Urinary bladder (tissue), 4 donors: ENCODE measurements around the gene GTF3C2. TPM values are rescaled to one million over a fixed set of nuclear protein-coding genes. Genes with fewer than 3 reads are reported as not detected.
"Not testable (repeated sequence)": the region's sequence is repeated elsewhere in the genome, so short reads cannot be mapped to it uniquely, and the experiment has no call there.

ENCODE experiments used
- DNase-seq: peaks from one replicate; pipeline ENCODE4 v3.0.0-alpha.2; 2015; ENCODE audit errors: extremely low spot score
- H3K27ac ChIP-seq: one replicate; pipeline ENCODE4 v1.5.1; 2013; ENCODE audit warnings: low read depth, mild to moderate bottlenecking, moderate library complexity
- H3K36me3 ChIP-seq: one replicate; pipeline ENCODE4 v1.6.1; 2013; ENCODE audit warnings: mild to moderate bottlenecking, moderate library complexity; ENCODE audit not compliant: insufficient read depth
- H3K4me1 ChIP-seq: one replicate; pipeline ENCODE4 v1.6.1; 2013; ENCODE audit warnings: mild to moderate bottlenecking, moderate library complexity; ENCODE audit not compliant: insufficient read depth
- H3K4me3 ChIP-seq: one replicate; pipeline ENCODE4 v1.5.1; 2013; ENCODE audit warnings: low read depth, low read length
- WGBS: extraction: QIAGEN DNeasy Blood & Tissue Kit; methylation state at CpG from one replicate; pipeline ENCODE4 v1.1.7; 2013; 5-methylcytosine and 5-hydroxymethylcytosine counted together
- polyA plus RNA-seq: library from polyadenylated mRNA; stranded (reverse); fragments of 200-250 nt; gene quantifications from one replicate; pipeline ENCODE4 v1.2.3, GENCODE V29; 2013
- total RNA-seq: library from RNA; depleted of rRNA; stranded (reverse); fragments of >200 nt; gene quantifications from one replicate; pipeline ENCODE4 v1.2.3, GENCODE V29; 2014
- donor health status: healthy with polysubstance abuse.
- donor health status: healthy.

Gene GTF3C2
- total and polyA plus RNA-seq, 2 donors = 29.9 to 37.7 TPM

DNA sequence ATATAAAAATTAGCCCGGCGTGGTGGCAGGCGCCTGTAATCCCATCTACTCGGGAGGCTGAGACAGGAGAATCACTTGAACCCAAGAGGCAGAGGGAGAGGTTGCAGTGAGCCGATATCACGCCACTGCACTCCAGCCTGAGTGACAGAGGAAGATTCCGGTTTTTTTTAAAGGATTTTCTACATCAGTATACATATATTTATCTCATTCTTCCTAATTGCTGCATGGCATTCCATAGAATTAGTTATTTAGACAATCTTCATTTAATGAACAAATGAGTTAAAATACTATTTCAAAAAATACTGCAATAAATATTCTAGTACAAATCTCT is 2.0 kb downstream of the GTF3C2 start:
- no peak overlapping the region for H3K4me3 ChIP-seq
- H3K4me1 ChIP-seq = peaks cover 2% of the 10 kb centered on the region
- no peak overlapping the region for H3K27ac ChIP-seq
- 86% methylated on average over 7 of the region's 7 CpGs for WGBS
- no peak for DNase-seq
- no peaks in the 10 kb centered on the region for H3K36me3 ChIP-seq

GRCh38 chr2:27353762-27354596 is 2.6 kb downstream of the GTF3C2 start:
- H3K27ac ChIP-seq = no peak overlapping the region
- no peak overlapping the region for H3K4me3 ChIP-seq
- peaks cover 2% of the 10 kb centered on the region for H3K4me1 ChIP-seq
- no peak for DNase-seq
- 74% methylated on average over 7 of the region's 7 CpGs for WGBS
- H3K36me3 ChIP-seq = no peaks in the 10 kb centered on the region

DNA sequence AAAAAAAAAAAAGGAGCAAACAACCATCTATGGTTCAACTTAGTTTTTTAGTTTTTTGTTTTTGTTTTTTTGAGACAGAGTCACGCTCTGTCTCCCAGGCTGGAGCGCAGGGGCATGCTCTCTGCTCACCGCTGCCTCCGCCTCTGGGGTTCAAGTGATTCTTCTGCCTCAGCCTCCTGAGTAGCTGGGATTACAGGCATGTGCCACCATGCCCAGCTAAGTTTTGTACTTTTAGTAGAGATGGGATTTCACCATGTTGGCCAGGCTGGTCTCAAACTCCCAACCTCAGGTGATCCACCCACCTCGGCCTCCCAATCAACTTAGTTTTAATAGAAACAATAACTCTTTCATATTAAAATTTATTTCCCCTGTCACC is 3.2 kb downstream of the GTF3C2 start:
- 95% methylated on average over 5 of the region's 5 CpGs for WGBS
- H3K4me3 ChIP-seq = not testable (repeated sequence)

GRCh38 chr2:27351802-27352598 is 4.6 kb downstream of the GTF3C2 start:
- no peak for DNase-seq
- no peaks in the 10 kb centered on the region for H3K4me1 ChIP-seq
- WGBS = 82% methylated on average over 6 of the region's 6 CpGs
- no peak overlapping the region for H3K27ac ChIP-seq
- no peaks in the 10 kb centered on the region for H3K36me3 ChIP-seq
- no peak overlapping the region for H3K4me3 ChIP-seq

More for the DNA sequence above, 3.2 kb downstream of the GTF3C2 start:
- not testable (repeated sequence) for H3K4me1 ChIP-seq, H3K36me3 ChIP-seq, H3K27ac ChIP-seq, DNase-seq

GRCh38 chr2:27350106-27350693 is 6.4 kb downstream of the GTF3C2 start:
- no peak for DNase-seq
- no peaks in the 10 kb centered on the region for H3K36me3 ChIP-seq
- no peak overlapping the region for H3K4me3 ChIP-seq
- H3K27ac ChIP-seq = no peak overlapping the region
- WGBS = 90% methylated on average over 7 of the region's 7 CpGs
- H3K4me1 ChIP-seq = no peaks in the 10 kb centered on the region

DNA sequence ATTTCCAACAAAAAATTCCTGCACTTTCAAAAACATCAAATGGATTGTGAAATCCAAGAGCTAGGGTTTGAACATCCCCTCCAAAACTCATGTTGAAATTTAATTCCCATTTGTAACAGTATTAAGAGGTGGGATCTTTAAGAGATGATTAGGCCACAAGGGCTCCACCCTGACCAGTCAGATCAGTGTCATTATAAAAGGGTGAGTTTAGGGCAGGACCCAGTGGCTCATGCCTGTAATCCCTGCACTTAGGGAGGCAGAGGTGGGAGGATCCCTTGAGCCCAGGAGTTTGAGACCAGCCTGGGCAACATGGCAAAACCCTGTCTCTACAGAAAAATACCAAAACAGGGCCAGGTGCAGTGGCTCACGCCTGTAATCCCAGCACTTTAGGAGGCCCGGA is 8.9 kb downstream of the GTF3C2 start:
- Histone ChIP-seq H3K4me1 (no peaks in the 10 kb centered on the region), H3K27ac (no peak overlapping the region), H3K36me3 (no peaks in the 10 kb centered on the region), H3K4me3 (no peak overlapping the region)
- DNase-seq = no peak
- WGBS = 85% methylated on average over 2 of the region's 2 CpGs

GRCh38 chr2:27336173-27336572 is 20.4 kb downstream of the GTF3C2 start:
- Histone ChIP-seq H3K4me1 (no peaks in the 10 kb centered on the region), H3K27ac (no peak overlapping the region), H3K4me3 (no peak overlapping the region), H3K36me3 (no peaks in the 10 kb centered on the region)
- DNase-seq = no peak
- 95% methylated on average over 7 of the region's 7 CpGs for WGBS

DNA sequence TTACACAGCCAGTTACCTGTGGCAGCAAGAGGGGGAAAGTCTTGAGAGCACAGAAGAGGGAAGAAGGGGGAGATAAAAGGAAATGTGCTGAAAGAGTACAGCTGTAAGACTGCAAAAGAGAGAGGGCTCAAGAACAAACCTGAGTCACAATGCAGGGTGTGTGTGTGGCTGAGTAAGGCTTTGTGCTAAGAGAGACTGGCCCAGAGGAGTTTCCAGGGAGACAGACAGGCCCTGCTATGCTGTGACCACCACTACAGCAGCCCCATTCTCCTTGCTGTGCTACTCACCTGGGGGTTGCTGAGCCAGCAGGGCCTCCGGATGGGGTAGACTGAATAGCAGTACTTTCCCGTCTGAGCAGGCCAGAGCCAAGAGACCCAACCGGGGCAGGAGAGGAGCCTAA is 21.3 kb downstream of the GTF3C2 start:
- Histone ChIP-seq H3K36me3 (no peaks in the 10 kb centered on the region), H3K27ac (no peak overlapping the region), H3K4me3 (no peak overlapping the region), H3K4me1 (no peaks in the 10 kb centered on the region)
- no peak for DNase-seq
- WGBS = 92% methylated on average over 3 of the region's 3 CpGs

DNA sequence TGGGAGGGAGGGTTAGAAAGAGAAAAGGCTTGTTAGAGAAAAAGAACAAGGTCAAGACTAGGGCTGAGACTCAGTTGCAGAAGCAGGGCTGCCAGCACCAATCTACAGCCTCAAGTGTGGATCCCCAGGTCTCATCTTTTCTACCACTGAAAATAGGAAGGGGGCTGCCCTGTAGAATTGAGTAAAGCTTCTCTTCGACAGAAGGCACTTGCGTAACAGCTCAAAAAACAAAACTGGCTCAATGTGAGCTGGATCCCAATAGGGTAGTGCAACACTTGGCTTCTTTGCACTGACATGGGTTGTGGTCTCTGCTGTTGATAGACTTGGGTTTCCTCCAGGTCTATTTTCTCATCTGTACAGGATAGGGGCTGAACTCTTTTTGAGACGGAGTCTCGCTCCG is 31.8 kb downstream of the GTF3C2 start:
- H3K4me3 ChIP-seq = no peak overlapping the region
- 89% methylated on average over 5 of the region's 5 CpGs for WGBS

GRCh38 chr2:27323596-27324285 is 32.8 kb downstream of the GTF3C2 start:
- H3K4me1 ChIP-seq = peaks cover 2% of the 10 kb centered on the region
- DNase-seq = no peak
- WGBS = 15% methylated on average over 5 of the region's 5 CpGs
- no peaks in the 10 kb centered on the region for H3K36me3 ChIP-seq
- peak overlapping the region; percentile 90 for H3K27ac ChIP-seq
- H3K4me3 ChIP-seq = peak overlapping the region; percentile 72

More for the DNA sequence above, 31.8 kb downstream of the GTF3C2 start:
- peaks cover 5% of the 10 kb centered on the region for H3K36me3 ChIP-seq
- peaks cover 2% of the 10 kb centered on the region for H3K4me1 ChIP-seq
- no peak for DNase-seq
- H3K27ac ChIP-seq = no peak overlapping the region

- peaks cover 2% of the 10 kb centered on the region for H3K4me1 ChIP-seq
- peak; percentile 88 for DNase-seq
- H3K27ac ChIP-seq = peak within 1 kb of the TSS; percentile 90
- WGBS = under 1% methylated on average over 39 of the region's 39 CpGs
- no peaks in the 10 kb centered on the region for H3K36me3 ChIP-seq
- H3K4me3 ChIP-seq = peak within 1 kb of the TSS; percentile 72
These were observed 33.6 kb downstream of the GTF3C2 start, which contains the start of gene MPV17 for GRCh38 chr2:27322766-27323595. Gene MPV17 (minus strand): TSS chr2:27323097. CDS start chr2:27322517, 580 bp downstream.

- Histone ChIP-seq H3K27ac (no peak overlapping the region), H3K4me3 (peak overlapping the region; percentile 72), H3K4me1 (peaks cover 2% of the 10 kb centered on the region), H3K36me3 (no peaks in the 10 kb centered on the region)
- WGBS = 3% methylated on average over 10 of the region's 10 CpGs
- no peak for DNase-seq
These were observed 34.2 kb downstream of the GTF3C2 start for GRCh38 chr2:27322301-27322765.
